ENCODE measurements around the gene MRPL14.
"Not testable (repeated sequence)": the region's sequence is repeated elsewhere in the genome, so short reads cannot be mapped to it uniquely, and the experiment has no call there.

The MRPL14 gene

GRCh38 chr6:44105993-44106740 lies 21.1 kb downstream of the MRPL14 start:
- no peak overlapping the region for H3K9ac ChIP-seq (ENCODE audit: low read length)
- H3K36me3 ChIP-seq (ENCODE audit: control insufficient read depth, low read depth, low read length) = peaks cover 40% of the 10 kb centered on the region
- no peaks in the 10 kb centered on the region for H3K9me3 ChIP-seq (ENCODE audit: control insufficient read depth, low read depth, low read length)
- no peak overlapping the region for H3K27ac ChIP-seq (ENCODE audit: low read length)
- H3K27me3 ChIP-seq (ENCODE audit: control insufficient read depth, insufficient read depth, low read length) = no peaks in the 10 kb centered on the region
- no peak overlapping the region for H3K4me3 ChIP-seq (ENCODE audit: low read length)
- H3K4me1 ChIP-seq (ENCODE audit: control insufficient read depth, low read depth, low read length) = no peaks in the 10 kb centered on the region

- H3K36me3 ChIP-seq (ENCODE audit: control insufficient read depth, low read depth, low read length) = peaks cover 30% of the 10 kb centered on the region
- H3K27ac ChIP-seq (ENCODE audit: low read length) = no peak overlapping the region
- no peak overlapping the region for H3K4me3 ChIP-seq (ENCODE audit: low read length)
- H3K9ac ChIP-seq (ENCODE audit: low read length) = no peak overlapping the region
- no peaks in the 10 kb centered on the region for H3K9me3 ChIP-seq (ENCODE audit: control insufficient read depth, low read depth, low read length)
- H3K27me3 ChIP-seq (ENCODE audit: control insufficient read depth, insufficient read depth, low read length) = no peaks in the 10 kb centered on the region
- no peaks in the 10 kb centered on the region for H3K4me1 ChIP-seq (ENCODE audit: control insufficient read depth, low read depth, low read length)
Measured at GRCh38 chr6:44105146-44105545, 22.1 kb downstream of the MRPL14 start.

- Histone ChIP-seq H3K4me3 (ENCODE audit: low read length) (no peak overlapping the region), H3K27me3 (ENCODE audit: control insufficient read depth, insufficient read depth, low read length) (no peaks in the 10 kb centered on the region), H3K4me1 (ENCODE audit: control insufficient read depth, low read depth, low read length) (no peaks in the 10 kb centered on the region), H3K27ac (ENCODE audit: low read length) (no peak overlapping the region), H3K9me3 (ENCODE audit: control insufficient read depth, low read depth, low read length) (no peaks in the 10 kb centered on the region), H3K36me3 (ENCODE audit: control insufficient read depth, low read depth, low read length) (peaks cover 29% of the 10 kb centered on the region), H3K9ac (ENCODE audit: low read length) (no peak overlapping the region)
Measured at GRCh38 chr6:44104481-44105021, 22.7 kb downstream of the MRPL14 start.

- Histone ChIP-seq H3K4me1 (ENCODE audit: control insufficient read depth, low read depth, low read length) (no peaks in the 10 kb centered on the region), H3K36me3 (ENCODE audit: control insufficient read depth, low read depth, low read length) (peaks cover 19% of the 10 kb centered on the region), H3K9ac (ENCODE audit: low read length) (no peak overlapping the region), H3K4me3 (ENCODE audit: low read length) (no peak overlapping the region), H3K27ac (ENCODE audit: low read length) (no peak overlapping the region), H3K27me3 (ENCODE audit: control insufficient read depth, insufficient read depth, low read length) (no peaks in the 10 kb centered on the region), H3K9me3 (ENCODE audit: control insufficient read depth, low read depth, low read length) (no peaks in the 10 kb centered on the region)
Measured at GRCh38 chr6:44102527-44102926, 24.7 kb downstream of the MRPL14 start.

GRCh38 chr6:44101832-44102231 lies 25.4 kb downstream of the MRPL14 start:
- H3K4me1 ChIP-seq (ENCODE audit: control insufficient read depth, low read depth, low read length) = no peaks in the 10 kb centered on the region
- H3K36me3 ChIP-seq (ENCODE audit: control insufficient read depth, low read depth, low read length) = peaks cover 19% of the 10 kb centered on the region
- H3K9me3 ChIP-seq (ENCODE audit: control insufficient read depth, low read depth, low read length) = no peaks in the 10 kb centered on the region
- H3K27me3 ChIP-seq (ENCODE audit: control insufficient read depth, insufficient read depth, low read length) = no peaks in the 10 kb centered on the region
- H3K27ac ChIP-seq (ENCODE audit: low read length) = no peak overlapping the region
- H3K9ac ChIP-seq (ENCODE audit: low read length) = no peak overlapping the region
- no peak overlapping the region for H3K4me3 ChIP-seq (ENCODE audit: low read length)

GRCh38 chr6:44100088-44100550 lies 27.1 kb downstream of the MRPL14 start:
- H3K27ac ChIP-seq (ENCODE audit: low read length) = no peak overlapping the region
- H3K4me1 ChIP-seq (ENCODE audit: control insufficient read depth, low read depth, low read length) = no peaks in the 10 kb centered on the region
- no peak overlapping the region for H3K4me3 ChIP-seq (ENCODE audit: low read length)
- peaks cover 12% of the 10 kb centered on the region for H3K36me3 ChIP-seq (ENCODE audit: control insufficient read depth, low read depth, low read length)
- no peaks in the 10 kb centered on the region for H3K9me3 ChIP-seq (ENCODE audit: control insufficient read depth, low read depth, low read length)
- H3K9ac ChIP-seq (ENCODE audit: low read length) = no peak overlapping the region
- H3K27me3 ChIP-seq (ENCODE audit: control insufficient read depth, insufficient read depth, low read length) = no peaks in the 10 kb centered on the region

GRCh38 chr6:44099192-44099591 lies 28.1 kb downstream of the MRPL14 start:
- Histone ChIP-seq H3K9ac (ENCODE audit: low read length) (no peak overlapping the region), H3K9me3 (ENCODE audit: control insufficient read depth, low read depth, low read length) (no peaks in the 10 kb centered on the region), H3K4me3 (ENCODE audit: low read length) (no peak overlapping the region), H3K27ac (ENCODE audit: low read length) (no peak overlapping the region), H3K4me1 (ENCODE audit: control insufficient read depth, low read depth, low read length) (no peaks in the 10 kb centered on the region), H3K36me3 (ENCODE audit: control insufficient read depth, low read depth, low read length) (peaks cover 3% of the 10 kb centered on the region), H3K27me3 (ENCODE audit: control insufficient read depth, insufficient read depth, low read length) (no peaks in the 10 kb centered on the region)

GRCh38 chr6:44097782-44098317 lies 29.4 kb downstream of the MRPL14 start:
- Histone ChIP-seq H3K27ac (ENCODE audit: low read length) (no peak overlapping the region), H3K9me3 (ENCODE audit: control insufficient read depth, low read depth, low read length) (no peaks in the 10 kb centered on the region), H3K9ac (ENCODE audit: low read length) (no peak overlapping the region), H3K27me3 (ENCODE audit: control insufficient read depth, insufficient read depth, low read length) (no peaks in the 10 kb centered on the region), H3K36me3 (ENCODE audit: control insufficient read depth, low read depth, low read length) (peaks cover 2% of the 10 kb centered on the region), H3K4me1 (ENCODE audit: control insufficient read depth, low read depth, low read length) (no peaks in the 10 kb centered on the region), H3K4me3 (ENCODE audit: low read length) (no peak overlapping the region)

- H3K27me3 ChIP-seq (ENCODE audit: control insufficient read depth, insufficient read depth, low read length) = no peaks in the 10 kb centered on the region
- H3K9me3 ChIP-seq (ENCODE audit: control insufficient read depth, low read depth, low read length) = no peaks in the 10 kb centered on the region
- no peak overlapping the region for H3K9ac ChIP-seq (ENCODE audit: low read length)
- no peaks in the 10 kb centered on the region for H3K4me1 ChIP-seq (ENCODE audit: control insufficient read depth, low read depth, low read length)
- no peak overlapping the region for H3K4me3 ChIP-seq (ENCODE audit: low read length)
- H3K36me3 ChIP-seq (ENCODE audit: control insufficient read depth, low read depth, low read length) = peaks cover 2% of the 10 kb centered on the region
- H3K27ac ChIP-seq (ENCODE audit: low read length) = no peak overlapping the region
Measured at GRCh38 chr6:44096612-44097011, 30.6 kb downstream of the MRPL14 start.

- not testable (repeated sequence) for H3K36me3 ChIP-seq (ENCODE audit: control insufficient read depth, low read depth, low read length); H3K27ac ChIP-seq (ENCODE audit: low read length)
Measured at GRCh38 chr6:44095243-44095623, 32.0 kb downstream of the MRPL14 start.

GRCh38 chr6:44094403-44095242 lies 32.6 kb downstream of the MRPL14 start:
- Histone ChIP-seq H3K4me1 (ENCODE audit: control insufficient read depth, low read depth, low read length) (no peaks in the 10 kb centered on the region), H3K9ac (ENCODE audit: low read length) (no peak overlapping the region), H3K27me3 (ENCODE audit: control insufficient read depth, insufficient read depth, low read length) (no peaks in the 10 kb centered on the region), H3K4me3 (ENCODE audit: low read length) (no peak overlapping the region), H3K9me3 (ENCODE audit: control insufficient read depth, low read depth, low read length) (no peaks in the 10 kb centered on the region), H3K27ac (ENCODE audit: low read length) (no peak overlapping the region), H3K36me3 (ENCODE audit: control insufficient read depth, low read depth, low read length) (peaks cover 2% of the 10 kb centered on the region)

More at GRCh38 chr6:44095243-44095623, 32.0 kb downstream of the MRPL14 start:
- H3K27me3 ChIP-seq (ENCODE audit: control insufficient read depth, insufficient read depth, low read length); H3K4me1 ChIP-seq (ENCODE audit: control insufficient read depth, low read depth, low read length); H3K4me3 ChIP-seq (ENCODE audit: low read length); H3K9ac ChIP-seq (ENCODE audit: low read length); H3K9me3 ChIP-seq (ENCODE audit: control insufficient read depth, low read depth, low read length): not testable (repeated sequence)
